T-helper 17 cell (primary cell): ENCODE measurements around the gene BRSK2. TPM values are rescaled to one million over a fixed set of nuclear protein-coding genes. Genes with fewer than 3 reads are reported as not detected.
A peak's percentile ranks its signal among the peaks of the same experiment; 100 is the strongest.
"Not testable (repeated sequence)": the region's sequence is repeated elsewhere in the genome, so short reads cannot be mapped to it uniquely, and the experiment has no call there.

Source experiments
- ATAC-seq: fragments of 150-1000 bp; cut with Tn5 transposase; 2 replicates; pipeline ENCODE4 v1.10.0; 2021; ENCODE audit warnings: mild to moderate bottlenecking, moderate library complexity
- DNase-seq, 3 donors: peaks; one replicate each; pipeline versions ENCODE4 v3.0.0 to v3.0.0-alpha.2; 2020 to 2021
- H3K9me3 ChIP-seq: one replicate; pipeline ENCODE4 v1.7.0; 2013; ENCODE audit warnings: low read length, mild to moderate bottlenecking; ENCODE audit not compliant: control insufficient read depth, poor library complexity, severe bottlenecking
- H3K27ac Mint-ChIP-seq: one replicate; pipeline ENCODE4 v1.8.0; 2022; ENCODE audit warnings: mild to moderate bottlenecking, moderate library complexity, mixed read lengths
- H3K27me3 Mint-ChIP-seq: one replicate; pipeline ENCODE4 v1.8.0; 2022; ENCODE audit warnings: mixed read lengths
- H3K36me3 Mint-ChIP-seq: one replicate; pipeline ENCODE4 v1.8.0; 2022; ENCODE audit warnings: low read depth, mixed read lengths
- H3K4me1 Mint-ChIP-seq: one replicate; pipeline ENCODE4 v1.8.0; 2022; ENCODE audit warnings: mild to moderate bottlenecking, mixed read lengths
- H3K4me3 Mint-ChIP-seq: one replicate; pipeline ENCODE4 v1.8.0; 2022; ENCODE audit warnings: mild to moderate bottlenecking, moderate library complexity, mixed read lengths
- total RNA-seq, 4 donors: library from RNA in 2 of 4; stranded (reverse) in 2 of 4; gene quantifications; one replicate each; pipeline ENCODE4 v1.2.3 and lab custom pipeline; 2022 to 2026

BRSK2 gene
- total RNA-seq, 2 donors from 2014 or later, result 0.23 to 0.25 TPM

DNA sequence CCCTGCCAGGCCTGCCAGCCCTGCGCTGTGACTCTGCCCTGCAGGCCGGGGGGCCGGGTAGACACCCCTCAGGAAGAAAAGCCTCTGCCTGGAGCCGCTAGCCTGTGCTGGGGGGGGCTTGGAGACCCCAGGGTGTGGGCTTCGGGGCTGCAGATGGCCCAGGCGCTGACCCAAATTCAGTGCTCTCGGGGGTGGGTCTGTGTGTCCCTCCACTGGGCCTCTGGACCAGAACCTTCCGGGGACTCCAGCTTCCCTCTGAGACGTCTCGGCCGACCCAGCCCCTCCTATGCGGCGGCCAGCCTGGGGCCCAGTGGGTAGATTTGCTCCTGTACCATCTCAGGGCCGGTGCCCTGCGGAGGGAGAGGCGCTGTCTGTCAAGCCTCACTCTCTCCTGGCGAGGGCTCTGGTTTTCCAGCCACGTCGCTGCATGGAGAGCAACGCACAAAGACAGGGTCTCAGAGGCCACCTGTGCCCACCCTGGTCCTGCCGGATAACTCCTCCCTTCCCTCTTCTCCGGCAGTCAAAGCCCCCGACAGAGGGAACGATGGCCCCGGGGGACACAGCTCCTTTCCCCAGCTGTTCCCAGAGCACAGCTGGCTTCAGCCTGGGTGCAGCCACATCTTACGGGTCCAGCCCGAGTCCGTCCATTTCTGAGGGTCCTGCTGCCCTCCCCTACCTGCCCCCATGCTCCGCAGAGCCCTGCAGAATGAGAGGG, 40.2 kb upstream of the BRSK2 start:
- no peaks in the 10 kb centered on the region for H3K36me3 Mint-ChIP-seq
- peaks cover 2% of the 10 kb centered on the region for H3K4me1 Mint-ChIP-seq
- DNase-seq, result no peak
- no peak overlapping the region for H3K4me3 Mint-ChIP-seq
- peaks cover 10% of the 10 kb centered on the region for H3K27me3 Mint-ChIP-seq
- no peaks in the 10 kb centered on the region for H3K9me3 ChIP-seq
- no peak overlapping the region for H3K27ac Mint-ChIP-seq
- no peak for ATAC-seq

DNA sequence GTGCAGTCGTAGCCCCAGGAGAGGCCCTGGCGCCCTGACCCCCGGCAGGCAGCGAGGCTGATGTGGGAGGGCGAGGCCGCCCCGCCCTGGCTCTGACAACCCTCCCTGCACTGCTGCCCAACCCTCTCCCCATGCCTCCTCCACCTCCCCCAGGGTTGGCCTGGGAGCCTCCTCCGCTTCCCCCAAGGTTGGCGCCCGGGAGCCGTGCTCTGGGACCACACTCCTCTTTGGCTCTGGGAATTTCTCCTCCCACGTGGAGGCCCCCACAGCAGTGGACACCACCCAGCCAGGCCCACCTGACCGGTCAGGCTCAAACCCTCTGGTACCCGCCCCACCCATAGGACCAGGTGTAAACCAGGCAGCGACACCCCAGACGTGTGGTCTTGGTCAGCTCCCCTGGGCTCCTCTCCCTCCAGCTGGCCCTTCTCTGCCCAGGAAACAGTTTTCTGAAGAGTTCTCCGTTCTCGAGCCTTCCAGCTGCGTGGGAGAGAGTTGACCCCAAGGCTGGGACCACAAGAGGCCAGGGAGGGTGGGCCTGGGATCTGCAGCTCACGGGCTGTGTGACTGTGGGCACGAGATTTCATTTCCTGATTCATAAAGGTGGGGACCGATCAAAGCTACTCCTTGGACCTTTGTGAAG, 39.5 kb upstream of the BRSK2 start:
- Mint-ChIP-seq H3K4me3 (no peak overlapping the region), H3K27ac (no peak overlapping the region), H3K36me3 (no peaks in the 10 kb centered on the region), H3K27me3 (peaks cover 16% of the 10 kb centered on the region), H3K4me1 (peaks cover 2% of the 10 kb centered on the region)
- no peak for DNase-seq
- ATAC-seq, result no peak
- H3K9me3 ChIP-seq, result no peaks in the 10 kb centered on the region

DNA sequence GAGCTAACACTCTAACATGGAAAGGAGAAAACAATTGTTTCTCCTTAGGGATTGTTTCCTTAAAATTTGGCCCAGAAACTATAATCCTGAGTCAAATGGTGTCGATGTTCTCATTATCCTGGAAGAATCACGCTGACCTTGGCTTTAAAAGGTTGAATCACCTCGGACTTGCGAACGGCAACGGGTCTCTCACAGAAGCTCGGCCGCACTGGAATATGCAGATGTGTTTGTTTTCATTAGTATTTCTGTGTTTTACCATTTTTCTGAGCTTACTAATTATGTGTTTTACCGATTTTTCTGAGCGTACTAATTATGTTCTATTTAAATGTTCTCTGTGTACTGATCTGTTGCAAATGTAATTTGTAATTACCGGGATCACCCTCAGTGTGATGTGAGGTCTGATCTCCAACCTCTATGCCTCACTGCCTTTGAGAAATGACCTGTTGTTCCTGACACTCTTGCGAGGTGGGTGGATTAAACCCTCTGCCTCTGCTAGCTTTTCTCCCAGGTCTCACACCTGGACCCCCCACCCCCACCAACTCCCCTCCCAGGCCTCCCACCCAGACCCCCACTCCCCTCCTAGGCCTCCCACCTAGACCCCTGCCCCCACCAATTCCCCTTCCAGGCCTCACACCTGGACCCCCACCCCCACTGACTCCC, 38.3 kb upstream of the BRSK2 start:
- Mint-ChIP-seq H3K27me3 (peaks cover 21% of the 10 kb centered on the region), H3K36me3 (peaks cover 5% of the 10 kb centered on the region), H3K27ac (peak overlapping the region; percentile 54), H3K4me3 (no peak overlapping the region), H3K4me1 (peaks cover 5% of the 10 kb centered on the region)
- ATAC-seq (no peak), DNase-seq (no peak)
- H3K9me3 ChIP-seq, result no peaks in the 10 kb centered on the region

DNA sequence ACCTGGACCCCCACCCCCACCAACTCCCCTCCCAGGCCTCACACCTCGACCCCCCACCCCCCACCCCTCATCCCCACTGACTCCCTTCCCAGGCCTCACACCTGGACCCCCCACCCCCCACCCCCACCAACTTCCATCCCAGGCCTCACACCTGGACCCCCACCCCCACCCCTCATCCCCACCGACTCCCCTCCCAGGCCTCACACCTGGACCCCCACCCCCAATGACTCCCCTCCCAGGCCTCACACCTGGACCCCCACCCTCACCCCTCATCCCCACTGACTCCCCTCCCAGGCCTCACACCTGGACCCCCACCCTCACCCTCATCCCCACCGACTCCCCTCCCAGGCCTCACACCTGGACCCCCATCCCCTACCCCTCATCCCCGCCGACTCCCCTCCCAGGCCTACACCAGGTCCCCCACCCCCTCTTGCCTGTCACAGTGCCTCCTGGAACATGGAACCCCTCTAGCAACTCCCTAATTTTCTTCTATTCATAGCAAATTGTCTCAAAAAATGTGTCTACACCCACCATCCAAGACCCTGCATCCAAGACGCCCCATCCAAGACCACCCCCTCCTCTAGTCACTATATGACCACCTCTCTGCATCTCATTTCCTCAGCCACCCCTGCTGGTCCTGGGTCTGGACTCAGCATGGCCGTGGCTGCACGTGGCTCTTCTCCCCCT, 36.9 kb upstream of the BRSK2 start:
- peaks cover 24% of the 10 kb centered on the region for H3K27me3 Mint-ChIP-seq
- ATAC-seq (no peak), DNase-seq (no peak)
- no peak overlapping the region for H3K4me3 Mint-ChIP-seq
- peaks cover 7% of the 10 kb centered on the region for H3K4me1 Mint-ChIP-seq
- no peaks in the 10 kb centered on the region for H3K9me3 ChIP-seq
- peaks cover 7% of the 10 kb centered on the region for H3K36me3 Mint-ChIP-seq
- no peak overlapping the region for H3K27ac Mint-ChIP-seq

DNA sequence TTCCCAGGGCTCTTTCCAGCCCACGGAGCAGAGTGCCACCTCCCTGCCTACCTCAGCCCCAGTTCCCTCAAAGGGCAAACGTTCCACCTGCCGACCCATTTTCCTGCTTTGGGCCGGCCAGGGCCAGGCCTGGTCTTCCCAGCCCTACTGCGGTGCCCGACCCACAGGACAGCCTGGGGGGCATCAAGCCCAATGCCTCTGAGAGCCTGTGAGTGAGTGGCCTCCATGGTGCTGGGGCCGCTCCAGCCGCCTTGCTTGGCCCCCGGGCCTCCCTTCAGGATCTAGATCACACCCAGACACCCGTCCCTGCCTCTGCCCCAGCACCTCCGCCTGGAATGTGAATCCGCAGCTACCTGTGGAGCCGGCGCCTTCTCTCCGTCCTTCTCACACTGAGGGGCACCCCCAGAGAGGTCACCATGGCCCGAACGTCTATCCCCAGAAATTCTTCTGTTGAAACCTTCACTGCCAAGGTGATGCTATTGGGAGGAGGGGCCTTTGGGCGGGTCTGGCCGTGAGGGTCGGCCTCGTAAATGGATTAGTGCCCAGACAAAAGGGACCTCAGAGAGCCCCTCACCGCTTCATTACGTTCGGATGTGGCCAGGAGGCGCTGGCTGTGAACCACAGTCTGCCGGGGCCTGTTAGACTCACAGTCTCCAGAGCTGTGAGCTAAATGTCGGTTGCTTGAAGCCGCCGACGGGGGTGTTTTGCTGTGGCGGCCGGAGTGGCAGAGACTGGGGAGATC, 36.2 kb upstream of the BRSK2 start:
- H3K4me1 Mint-ChIP-seq, result peaks cover 7% of the 10 kb centered on the region
- no peaks in the 10 kb centered on the region for H3K9me3 ChIP-seq
- H3K27me3 Mint-ChIP-seq, result peaks cover 24% of the 10 kb centered on the region
- DNase-seq (no peak), ATAC-seq (no peak)
- H3K36me3 Mint-ChIP-seq, result peaks cover 7% of the 10 kb centered on the region
- no peak overlapping the region for H3K4me3 Mint-ChIP-seq
- no peak overlapping the region for H3K27ac Mint-ChIP-seq

DNA sequence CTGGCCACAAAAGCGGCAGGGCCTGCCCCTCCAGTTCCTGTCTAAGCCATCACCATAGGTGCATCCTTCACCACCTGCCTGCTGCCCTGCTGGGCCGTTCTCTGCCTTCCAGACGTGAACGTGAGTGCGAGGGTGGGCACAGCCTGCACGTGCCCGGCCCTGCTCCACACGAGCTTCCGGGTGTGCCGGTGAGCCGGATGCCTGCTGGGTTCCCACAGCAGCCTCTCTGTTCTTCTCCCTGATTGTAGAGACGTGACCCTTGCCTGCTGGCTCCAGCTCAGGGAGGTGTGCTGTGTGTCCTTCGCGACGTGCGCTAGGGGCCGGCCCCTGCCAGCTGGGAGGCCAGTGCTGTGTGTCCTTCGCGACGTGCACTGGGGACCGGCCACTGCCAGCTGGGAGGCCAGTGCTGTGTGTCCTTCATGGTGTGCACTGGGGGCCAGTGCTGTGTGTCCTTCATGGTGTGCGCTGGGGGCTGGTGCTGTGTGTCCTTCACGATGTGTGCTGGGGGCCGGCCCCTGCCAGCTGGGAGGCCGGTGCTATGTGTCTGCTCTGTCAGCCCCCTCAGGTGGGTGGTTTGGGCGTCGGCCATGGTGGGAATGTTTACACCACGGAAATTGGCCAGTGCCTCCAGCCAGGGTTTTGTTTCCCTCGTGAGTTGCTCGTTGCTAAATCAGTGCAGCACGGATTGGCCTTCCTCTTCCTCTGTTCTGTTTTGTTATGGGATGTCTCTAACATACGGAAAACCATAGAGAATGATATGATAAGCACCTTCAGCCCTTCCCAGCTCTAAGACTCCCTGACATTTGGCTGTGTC, 35.4 kb upstream of the BRSK2 start:
- ATAC-seq, result no peak

DNA sequence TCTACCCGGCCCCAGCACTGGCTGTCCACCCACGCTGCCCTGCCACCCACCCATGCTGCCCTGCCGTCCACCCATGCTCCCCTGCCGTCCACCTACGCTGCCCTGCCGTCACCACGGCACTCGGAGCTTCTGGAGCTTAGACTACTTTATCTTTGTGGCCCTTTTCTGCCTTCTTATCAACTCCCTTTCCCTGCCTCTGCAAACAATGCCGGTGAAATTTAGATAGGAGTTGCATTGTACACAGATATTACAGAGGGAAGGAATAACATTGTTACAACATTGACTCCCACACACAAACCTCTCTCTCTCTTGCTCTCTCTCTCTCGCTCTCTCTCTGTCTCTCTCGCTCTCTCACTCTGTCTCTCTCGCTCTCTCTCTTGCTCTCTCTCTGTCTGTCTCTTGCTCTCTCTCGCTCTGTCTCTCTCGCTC, 33.7 kb upstream of the BRSK2 start:
- Mint-ChIP-seq H3K27ac (peak overlapping the region; percentile 78), H3K4me3 (peak overlapping the region; percentile 33), H3K4me1 (peaks cover 7% of the 10 kb centered on the region), H3K36me3 (peaks cover 7% of the 10 kb centered on the region), H3K27me3 (peaks cover 24% of the 10 kb centered on the region)
- no peaks in the 10 kb centered on the region for H3K9me3 ChIP-seq
- DNase-seq (no peak), ATAC-seq (no peak)

More for the DNA sequence above, 35.4 kb upstream of the BRSK2 start:
- no peak overlapping the region for H3K27ac Mint-ChIP-seq
- peaks cover 24% of the 10 kb centered on the region for H3K27me3 Mint-ChIP-seq
- no peaks in the 10 kb centered on the region for H3K9me3 ChIP-seq
- DNase-seq, result no peak
- H3K36me3 Mint-ChIP-seq, result peaks cover 7% of the 10 kb centered on the region
- no peak overlapping the region for H3K4me3 Mint-ChIP-seq
- H3K4me1 Mint-ChIP-seq, result peaks cover 7% of the 10 kb centered on the region

DNA sequence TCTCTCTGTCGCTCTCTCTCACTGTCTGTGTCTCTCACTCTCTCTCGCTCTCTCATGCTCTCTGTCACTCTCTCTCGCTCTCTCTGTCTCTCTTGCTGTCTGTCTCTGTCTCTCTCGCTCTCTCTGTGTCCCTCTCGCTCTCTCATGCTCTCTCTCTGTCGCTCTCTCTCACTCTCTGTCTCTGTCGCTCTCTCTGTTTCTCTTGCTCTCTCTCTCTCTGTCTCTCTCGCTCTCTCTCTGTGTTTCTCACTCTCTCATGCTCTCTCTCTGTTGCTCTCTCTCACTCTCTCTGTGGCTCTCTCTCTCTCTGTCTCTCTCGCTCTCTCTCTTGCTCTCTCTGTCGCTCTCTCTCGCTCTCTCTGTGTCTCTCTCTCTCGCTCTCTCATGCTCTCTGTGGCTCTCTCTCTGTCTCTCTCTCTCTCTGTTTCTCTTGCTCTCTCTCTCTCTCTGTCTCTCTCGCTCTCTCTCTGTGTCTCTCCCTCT, 33.2 kb upstream of the BRSK2 start:
- H3K27me3 Mint-ChIP-seq, result peaks cover 24% of the 10 kb centered on the region
- DNase-seq, result no peak
- no peaks in the 10 kb centered on the region for H3K9me3 ChIP-seq
- H3K4me3 Mint-ChIP-seq, result peak overlapping the region; percentile 33
- peaks cover 7% of the 10 kb centered on the region for H3K36me3 Mint-ChIP-seq
- H3K27ac Mint-ChIP-seq, result peak overlapping the region; percentile 78
- no peak for ATAC-seq
- peaks cover 7% of the 10 kb centered on the region for H3K4me1 Mint-ChIP-seq

DNA sequence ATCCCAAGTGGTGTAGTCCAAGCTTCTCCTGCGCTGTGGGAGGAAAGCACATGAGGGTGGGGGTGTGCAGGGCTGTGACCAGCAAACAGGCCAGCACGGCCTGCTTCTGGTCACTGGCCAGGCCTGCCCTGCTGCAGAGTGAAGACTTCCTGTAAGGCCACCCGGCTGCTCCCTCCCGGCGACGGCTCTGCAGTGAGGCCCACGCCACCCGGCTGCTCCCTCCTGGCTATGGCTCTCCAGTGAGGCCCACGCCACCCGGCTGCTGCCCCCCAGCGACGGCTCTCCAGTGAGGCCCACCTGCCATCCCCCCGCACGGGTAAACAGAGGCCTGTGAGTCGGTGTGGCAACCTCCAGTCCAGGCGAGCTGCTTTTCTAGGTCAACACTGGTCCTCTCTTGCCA, 31.4 kb upstream of the BRSK2 start:
- peaks cover 7% of the 10 kb centered on the region for H3K36me3 Mint-ChIP-seq
- H3K4me3 Mint-ChIP-seq, result no peak overlapping the region
- no peak for ATAC-seq
- H3K4me1 Mint-ChIP-seq, result peaks cover 7% of the 10 kb centered on the region
- no peak for DNase-seq
- no peak overlapping the region for H3K27ac Mint-ChIP-seq
- peaks cover 21% of the 10 kb centered on the region for H3K27me3 Mint-ChIP-seq
- H3K9me3 ChIP-seq, result no peaks in the 10 kb centered on the region

DNA sequence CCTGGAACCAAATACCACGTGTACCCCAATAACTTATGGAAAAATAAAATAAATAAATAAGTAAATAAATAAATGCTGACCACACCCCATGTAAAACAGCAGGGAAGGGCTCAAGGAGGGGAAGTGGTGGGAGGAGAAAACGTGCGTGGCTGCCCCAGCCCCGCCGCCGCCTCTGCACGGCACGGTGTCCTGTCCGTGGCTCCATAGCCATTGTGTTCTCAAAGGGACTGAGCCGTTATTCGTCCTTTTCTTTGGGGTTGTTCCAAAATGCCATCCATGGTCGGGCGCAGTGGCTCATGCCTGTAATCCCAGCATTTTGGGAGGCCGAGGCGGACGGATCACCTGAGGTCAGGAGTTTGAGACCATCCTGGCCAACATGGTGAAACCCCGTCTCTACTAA, 30.8 kb upstream of the BRSK2 start:
- peaks cover 22% of the 10 kb centered on the region for H3K27me3 Mint-ChIP-seq
- H3K27ac Mint-ChIP-seq, H3K9me3 ChIP-seq, H3K36me3 Mint-ChIP-seq, H3K4me1 Mint-ChIP-seq, H3K4me3 Mint-ChIP-seq, DNase-seq, ATAC-seq: not testable (repeated sequence)

DNA sequence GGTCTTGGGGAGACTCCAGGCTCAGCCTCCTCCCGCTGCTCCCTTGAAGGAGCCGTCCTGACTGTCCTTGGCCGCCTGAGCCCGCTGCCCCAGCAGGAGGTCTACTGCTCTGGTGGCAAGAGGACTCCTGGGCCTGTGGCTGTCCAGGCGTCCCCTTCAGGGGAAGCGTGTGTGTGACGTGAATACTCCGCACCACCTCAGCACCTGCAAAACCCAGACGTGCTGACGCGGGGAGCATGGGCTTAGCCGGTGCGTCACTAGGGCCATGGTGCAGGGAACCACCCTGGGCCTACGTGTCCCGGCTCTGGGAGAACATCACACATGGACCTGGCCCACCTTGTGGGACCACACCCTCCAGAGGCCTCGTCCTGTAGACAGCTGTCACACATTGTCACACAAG, 30.2 kb upstream of the BRSK2 start:
- Mint-ChIP-seq H3K27me3 (peaks cover 22% of the 10 kb centered on the region), H3K4me1 (peaks cover 7% of the 10 kb centered on the region), H3K27ac (no peak overlapping the region), H3K4me3 (no peak overlapping the region), H3K36me3 (peaks cover 7% of the 10 kb centered on the region)
- ATAC-seq (no peak), DNase-seq (no peak)
- H3K9me3 ChIP-seq, result no peaks in the 10 kb centered on the region

DNA sequence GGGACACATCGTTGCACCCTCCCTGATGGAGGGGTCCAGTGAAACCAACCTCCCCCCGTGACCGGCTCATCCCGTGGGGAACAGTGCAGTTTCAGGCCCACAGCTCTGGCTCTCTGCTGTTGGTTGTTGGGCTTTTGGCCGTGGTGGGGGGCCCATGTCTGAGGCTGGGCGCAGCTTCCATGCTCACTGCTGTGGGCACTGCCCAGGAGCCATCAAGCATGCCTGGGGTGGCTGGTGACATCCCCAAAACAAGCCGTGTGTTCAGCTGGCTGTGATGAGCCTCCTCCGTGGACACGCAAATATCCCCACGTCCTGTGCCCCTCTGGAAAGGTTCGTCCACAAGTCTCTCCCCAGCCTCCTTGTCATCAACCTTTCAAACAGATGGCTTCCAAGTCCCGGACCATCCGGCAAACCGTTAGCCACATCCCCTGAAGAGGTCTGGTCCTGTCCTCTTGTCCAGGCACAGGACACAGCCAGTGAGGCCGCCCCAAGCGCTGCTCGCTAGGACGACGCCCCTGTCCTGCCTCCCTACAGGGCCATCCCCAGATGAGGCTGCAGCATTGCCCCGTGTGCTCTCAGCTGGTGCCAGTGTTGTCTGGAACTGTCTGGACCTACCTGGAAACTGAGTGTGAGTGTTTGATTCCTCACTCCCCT, 29.4 kb upstream of the BRSK2 start:
- no peaks in the 10 kb centered on the region for H3K9me3 ChIP-seq
- H3K4me3 Mint-ChIP-seq, result no peak overlapping the region
- ATAC-seq (no peak), DNase-seq (no peak)
- peaks cover 7% of the 10 kb centered on the region for H3K36me3 Mint-ChIP-seq
- H3K27me3 Mint-ChIP-seq, result peaks cover 17% of the 10 kb centered on the region
- peaks cover 7% of the 10 kb centered on the region for H3K4me1 Mint-ChIP-seq
- no peak overlapping the region for H3K27ac Mint-ChIP-seq
